Coronary artery (tissue), 2 donors: ENCODE data around the gene LEKR1.

Experiments used
- DNase-seq: peaks from one replicate; pipeline ENCODE4 v3.0.0-alpha.2; 2017; ENCODE audit warnings: low spot score
- H3K27ac ChIP-seq, 2 donors: fragments of 200-600 bp; sonication (generic); one replicate each; pipeline ENCODE4 v1.5.1; 2016 to 2019
- H3K4me3 ChIP-seq: fragments of 200-600 bp; sonication (generic); 2 replicates; pipeline ENCODE4 v1.5.1; 2016; ENCODE audit warnings: mild to moderate bottlenecking, moderate library complexity
- TF ChIP-seq, protein P1 (sequence below): fragments of 200-600 bp; sonication (generic); IDR thresholded peaks from one replicate; pipeline ENCODE4 v1.5.1; 2019; ENCODE audit warnings: antibody characterized with exemption

Gene LEKR1

DNA sequence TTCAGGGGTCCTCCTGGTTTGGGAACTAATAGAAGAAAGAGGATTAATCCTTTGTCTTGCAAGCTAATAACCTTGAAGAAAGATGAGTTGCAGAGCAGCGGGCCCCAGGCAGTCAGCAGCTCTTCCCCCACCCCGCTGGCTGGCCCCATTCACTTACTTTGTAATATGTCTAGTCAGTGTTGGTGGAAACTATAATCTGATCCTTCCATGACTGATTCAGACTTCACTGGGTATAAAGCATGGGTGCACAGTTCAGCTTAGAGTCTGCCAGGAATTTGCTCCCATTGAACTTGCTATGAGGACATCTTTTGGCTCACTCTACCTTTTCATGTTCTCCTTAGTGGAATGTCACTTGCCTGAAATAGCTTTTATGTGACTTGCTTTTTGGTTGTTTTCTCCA is 216.1 kb downstream of the LEKR1 start:
- TF ChIP-seq, protein P1, sequence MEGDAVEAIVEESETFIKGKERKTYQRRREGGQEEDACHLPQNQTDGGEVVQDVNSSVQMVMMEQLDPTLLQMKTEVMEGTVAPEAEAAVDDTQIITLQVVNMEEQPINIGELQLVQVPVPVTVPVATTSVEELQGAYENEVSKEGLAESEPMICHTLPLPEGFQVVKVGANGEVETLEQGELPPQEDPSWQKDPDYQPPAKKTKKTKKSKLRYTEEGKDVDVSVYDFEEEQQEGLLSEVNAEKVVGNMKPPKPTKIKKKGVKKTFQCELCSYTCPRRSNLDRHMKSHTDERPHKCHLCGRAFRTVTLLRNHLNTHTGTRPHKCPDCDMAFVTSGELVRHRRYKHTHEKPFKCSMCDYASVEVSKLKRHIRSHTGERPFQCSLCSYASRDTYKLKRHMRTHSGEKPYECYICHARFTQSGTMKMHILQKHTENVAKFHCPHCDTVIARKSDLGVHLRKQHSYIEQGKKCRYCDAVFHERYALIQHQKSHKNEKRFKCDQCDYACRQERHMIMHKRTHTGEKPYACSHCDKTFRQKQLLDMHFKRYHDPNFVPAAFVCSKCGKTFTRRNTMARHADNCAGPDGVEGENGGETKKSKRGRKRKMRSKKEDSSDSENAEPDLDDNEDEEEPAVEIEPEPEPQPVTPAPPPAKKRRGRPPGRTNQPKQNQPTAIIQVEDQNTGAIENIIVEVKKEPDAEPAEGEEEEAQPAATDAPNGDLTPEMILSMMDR: no peak
- DNase-seq: no peak

DNA sequence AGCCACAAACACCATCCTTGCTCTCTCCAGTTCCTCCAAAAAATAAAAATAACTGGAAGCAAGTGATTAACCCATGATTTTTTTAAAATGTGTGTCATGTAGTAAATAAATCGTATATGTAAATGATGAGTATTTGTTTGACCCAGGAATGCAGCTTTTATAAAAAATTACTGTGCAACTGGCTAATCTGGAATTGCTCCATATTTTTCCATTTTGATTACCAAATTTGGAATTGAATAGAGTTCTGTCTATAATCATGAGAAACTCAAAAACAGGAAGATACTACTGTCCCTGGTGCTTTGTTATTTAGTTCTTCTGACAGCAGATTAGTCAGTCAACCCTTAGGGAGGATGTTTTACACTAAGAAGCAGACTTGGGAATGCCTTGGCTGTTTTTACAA is 217.6 kb downstream of the LEKR1 start:
- no peak overlapping the region for H3K4me3 ChIP-seq
- DNase-seq: no peak
- TF ChIP-seq, protein P1: no peak
- no peak overlapping the region for H3K27ac ChIP-seq

More for the DNA sequence above, 216.1 kb downstream of the LEKR1 start:
- Histone ChIP-seq H3K27ac (no peak overlapping the region), H3K4me3 (no peak overlapping the region)

DNA sequence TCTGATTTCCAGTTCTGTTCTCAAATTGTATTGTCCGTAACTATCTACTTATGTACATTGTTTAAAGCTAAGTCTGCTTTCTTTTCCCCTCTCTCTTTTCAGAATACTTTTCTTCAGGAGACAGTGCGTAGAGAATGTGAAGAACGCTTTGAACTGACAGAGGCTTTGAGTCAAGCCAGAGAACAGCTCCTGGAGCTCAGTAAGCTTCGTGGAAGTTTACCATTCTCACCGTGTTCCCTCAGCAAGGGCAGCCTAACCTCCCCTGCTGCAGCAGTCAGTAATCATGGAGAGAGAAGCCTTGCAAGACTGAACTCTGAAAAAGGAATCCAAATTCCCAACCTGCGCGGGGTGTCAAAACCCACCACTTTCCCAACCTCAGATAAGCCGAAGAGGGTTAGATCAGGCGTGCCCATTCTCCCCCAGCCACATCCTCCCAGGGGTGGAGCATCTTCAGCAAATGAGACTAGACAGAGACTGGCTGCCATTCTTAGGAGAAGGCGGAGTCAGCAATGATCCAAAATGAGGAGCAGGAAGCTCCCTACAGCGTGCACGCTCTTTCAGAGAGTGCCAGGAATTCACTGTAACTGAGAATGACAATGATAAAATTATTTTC is 219.2 kb downstream of the LEKR1 start:
- Histone ChIP-seq H3K27ac (no peak overlapping the region), H3K4me3 (no peak overlapping the region)
- TF ChIP-seq, protein P1: no peak
- DNase-seq: no peak

DNA sequence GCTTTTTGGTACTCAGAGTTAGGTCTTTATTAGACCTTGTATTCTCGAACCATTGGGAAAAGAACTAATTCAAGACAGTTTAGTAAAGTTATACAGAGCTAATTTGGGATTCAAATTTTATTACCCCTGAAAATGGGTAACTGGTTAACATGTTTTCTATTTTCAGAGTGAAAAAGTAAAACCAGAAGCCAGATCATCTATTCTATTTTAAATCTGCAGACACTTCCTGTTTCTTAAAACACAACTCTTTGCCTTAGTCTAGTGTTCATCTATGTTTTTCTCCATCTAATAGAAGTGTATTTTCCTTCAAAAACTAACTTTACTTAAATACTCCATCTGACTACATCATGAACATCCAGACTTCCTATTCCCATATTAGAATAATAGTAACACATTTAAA is 220.4 kb downstream of the LEKR1 start:
- no peak for DNase-seq
- TF ChIP-seq, protein P1: no peak
- H3K4me3 ChIP-seq: no peak overlapping the region
- H3K27ac ChIP-seq: no peak overlapping the region

DNA sequence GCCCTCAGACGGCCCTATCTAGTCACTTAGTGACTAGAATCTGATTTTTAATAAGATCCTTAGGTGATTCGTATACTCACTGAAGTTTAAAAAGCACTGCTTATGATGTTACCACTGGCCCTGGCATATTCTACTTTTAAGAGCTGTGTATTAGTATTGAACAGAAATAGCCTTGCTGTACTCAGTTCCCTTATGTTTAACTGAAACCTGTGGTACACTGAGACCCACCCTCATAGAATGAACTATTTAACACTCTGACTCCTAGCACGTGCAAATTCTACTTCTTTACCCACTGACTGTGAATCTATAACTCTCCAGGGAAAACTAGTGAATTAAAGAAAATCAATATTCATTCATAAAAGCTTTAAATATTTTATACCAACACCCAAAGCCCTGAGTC is 224.9 kb downstream of the LEKR1 start:
- no peak overlapping the region for H3K27ac ChIP-seq
- no peak for DNase-seq
- no peak overlapping the region for H3K4me3 ChIP-seq
- TF ChIP-seq, protein P1: no peak

DNA sequence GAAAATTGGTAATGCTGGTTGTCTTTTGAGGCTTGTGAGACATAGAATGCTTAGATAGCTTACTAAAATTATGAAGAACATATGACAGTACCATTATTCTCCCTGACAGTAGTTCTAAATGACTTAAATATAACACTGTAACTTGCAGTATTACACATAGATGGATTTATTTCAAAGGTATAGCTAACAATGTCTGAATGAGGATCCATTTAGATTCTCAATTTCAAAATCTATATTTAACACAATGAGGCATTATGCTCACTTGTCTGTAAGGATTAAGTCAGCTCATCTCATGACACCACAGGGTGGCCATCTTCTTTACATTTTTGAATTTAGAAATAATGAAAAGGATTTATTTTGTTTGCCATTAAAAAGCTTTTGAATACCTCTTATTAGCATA is 225.4 kb downstream of the LEKR1 start:
- no peak for DNase-seq
- TF ChIP-seq, protein P1: no peak
- Histone ChIP-seq H3K27ac (no peak overlapping the region), H3K4me3 (no peak overlapping the region)

DNA sequence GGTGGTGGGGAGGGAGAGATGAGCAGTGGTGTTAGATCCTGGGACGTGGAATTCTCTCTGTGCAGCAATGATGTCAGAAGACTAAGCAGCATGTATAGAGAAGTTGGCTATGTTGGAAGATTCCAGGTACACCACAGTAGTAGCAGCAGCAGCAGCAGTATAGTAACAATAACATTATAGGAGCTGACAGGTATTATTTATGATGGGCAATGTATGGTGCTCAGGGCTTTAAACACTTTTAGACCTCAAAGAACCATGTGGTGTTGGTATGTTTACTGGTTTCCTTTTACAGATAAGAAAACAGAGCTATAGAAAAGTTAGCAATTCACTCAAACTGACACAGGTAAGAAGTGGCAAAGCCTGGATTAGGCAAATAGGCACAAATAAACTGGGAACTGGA is 229.9 kb downstream of the LEKR1 start:
- no peak overlapping the region for H3K4me3 ChIP-seq
- H3K27ac ChIP-seq: no peak overlapping the region
- TF ChIP-seq, protein P1: no peak
- DNase-seq: no peak
